Right lobe of liver (tissue), 6 donors: Measurements from ENCODE around the gene NEU1. TPM values are rescaled to one million over a fixed set of nuclear protein-coding genes. Genes with fewer than 3 reads are reported as not detected.
A peak's percentile ranks its signal among the peaks of the same experiment; 100 is the strongest.

ENCODE experiments used
- ATAC-seq, 4 donors: fragments of 200-7000 bp; cut with Tn5 transposase; one replicate each; pipeline ENCODE4 v1.9.1; 2020; ENCODE audit warnings: mild to moderate bottlenecking in 4 of 4, moderate library complexity in 4 of 4
- DNase-seq, 3 donors: peaks; one replicate each; pipeline ENCODE4 v3.0.0-alpha.2; 2020
- H3K27ac ChIP-seq, 3 donors: fragments of 200-600 bp; one replicate each; pipeline ENCODE4 v1.8.0; 2022
- H3K27me3 ChIP-seq, 2 donors: fragments of 200-600 bp; one replicate each; pipeline ENCODE4 v1.8.0; 2022
- H3K36me3 ChIP-seq, 4 donors: fragments of 200-600 bp; sonication (generic) in 1 of 4; one replicate each; pipeline versions ENCODE4 v1.5.1 to v1.8.0; 2017 to 2022; ENCODE audit warnings: control low read depth in 1 of 4
- H3K4me1 ChIP-seq, 4 donors: fragments of 200-600 bp; sonication (generic) in 1 of 4; one replicate each; pipeline versions ENCODE4 v1.5.1 to v1.8.0; 2017 to 2022; ENCODE audit warnings: control low read depth in 1 of 4
- H3K4me3 ChIP-seq, 3 donors: fragments of 200-600 bp; one replicate each; pipeline ENCODE4 v1.8.0; 2022
- H3K9me3 ChIP-seq, 4 donors: fragments of 200-600 bp; sonication (generic) in 1 of 4; one replicate each; pipeline versions ENCODE4 v1.5.1 to v1.8.0; 2017 to 2022; ENCODE audit warnings: control low read depth in 1 of 4
- CTCF ChIP-seq, 4 donors: fragments of 200-600 bp in 3 of 4; fragments of 450-650 bp in 1 of 4; IDR thresholded peaks; one replicate each; pipeline versions ENCODE4 v1.5.1 to v1.8.0; 2016 to 2022; ENCODE audit warnings: antibody characterized with exemption in 4 of 4, mild to moderate bottlenecking in 2 of 4
- POLR2A ChIP-seq: fragments of 450-650 bp; IDR thresholded peaks from one replicate; pipeline ENCODE4 v1.6.1; 2017; ENCODE audit warnings: antibody characterized with exemption, mild to moderate bottlenecking
- WGBS: methylation state at CpG from one replicate; pipeline ENCODE4 v1.1.6; 2018; ENCODE audit warnings: low coverage, low lambda C conversion rate; ENCODE audit not compliant: insufficient coverage; ENCODE audit errors: missing lambda C conversion rate; 5-methylcytosine and 5-hydroxymethylcytosine counted together
- intact Hi-C, 2 donors: fragments of 100-400 bp; cut with DNase I; formaldehyde crosslinking; loops; one replicate each; pipeline versions ENCODE4 v1.11.2 to v1.14.1; 2022
- total RNA-seq, 6 experiments: library from RNA; depleted of rRNA in 2 of 6; stranded (reverse); fragments of >200 nt in 2 of 6; fragmentation: NEBNext Ultra II Directional in 3 of 6; extraction: Animal tissue kit (Norgen Biotek cat#: 25700) in 3 of 6; gene quantifications; one replicate each; pipeline versions ENCODE4 v1.1.0 to v1.2.4, GENCODE V29; 2016 to 2023
- donor health status: DM: no; HTN: yes; CAD: no.
- donor health status: DM: no; HTN: no; CAD: no.
- donor health status: DM: no; HTN: no; CAD: no.
- donor health status: DM: no; HTN: yes; CAD: no.
- donor health status: DM: no; HTN: yes; CAD: no.

The NEU1 gene
- total RNA-seq, 6 experiments from 2014 or later: 20.3 to 44.8 (median 34.1) TPM

GRCh38 chr6:31836474-31837368, 25.9 kb downstream of the NEU1 start:
- WGBS: 23% methylated on average over 12 of the region's 12 CpGs
- Histone ChIP-seq H3K27me3 (no peaks in the 10 kb centered on the region), H3K27ac (peak overlapping the region; percentile 93 to 96 (median 94)), H3K4me3 (peak overlapping the region; percentile 81 to 89 (median 87)), H3K9me3 (no peaks in the 10 kb centered on the region), H3K36me3 (peaks cover 11 to 41% (median 24%) of the 10 kb centered on the region in 4 donors), H3K4me1 (peaks cover 0 to 33% (median 13%) of the 10 kb centered on the region in 4 donors)
- no peak for DNase-seq
- no peak for ATAC-seq
- intact Hi-C loops: loop anchor here (10.0 kb wide), 1 partner anchor 62 kb away; the partner anchor contains the start of gene VWA7 (in 2 of the 2)
- TF ChIP-seq POLR2A: no peak
- TF ChIP-seq CTCF (IDR thresholded peaks at IDR 0.05): peak in 1 of 4 donors; percentile 17

GRCh38 chr6:31836047-31836473, 26.6 kb downstream of the NEU1 start:
- no peaks in the 10 kb centered on the region for H3K9me3 ChIP-seq
- peak overlapping the region; percentile 93 to 96 (median 94) for H3K27ac ChIP-seq
- intact Hi-C loops: loop anchor here (10.0 kb wide), 1 partner anchor 61 kb away; the partner anchor contains the start of gene VWA7 (in 2 of the 2)
- no peaks in the 10 kb centered on the region for H3K27me3 ChIP-seq
- peaks cover 0 to 40% (median 13%) of the 10 kb centered on the region in 4 donors for H3K4me1 ChIP-seq
- peaks cover 11 to 40% (median 26%) of the 10 kb centered on the region in 4 donors for H3K36me3 ChIP-seq
- H3K4me3 ChIP-seq: peak overlapping the region; percentile 81 to 89 (median 87)
- ATAC-seq (no peak), DNase-seq (no peak)
- WGBS: 31% methylated on average over 12 of the region's 14 CpGs
- TF ChIP-seq POLR2A (no peak), CTCF (IDR thresholded peaks at IDR 0.05) (no peak)

- Histone ChIP-seq H3K27me3 (no peaks in the 10 kb centered on the region), H3K27ac (peak overlapping the region; percentile 93 to 96 (median 94)), H3K9me3 (no peaks in the 10 kb centered on the region), H3K4me1 (peaks cover 0 to 41% (median 13%) of the 10 kb centered on the region in 4 donors), H3K36me3 (peaks cover 5 to 26% (median 17%) of the 10 kb centered on the region in 4 donors), H3K4me3 (peak overlapping the region; percentile 81 to 89 (median 87))
- under 1% methylated on average over 54 of the region's 59 CpGs for WGBS
- peak; percentile 71 for TF ChIP-seq POLR2A
- TF ChIP-seq CTCF (IDR thresholded peaks at IDR 0.05): no peak
- peak; percentile 89 to 93 (median 92) for DNase-seq
- peak; percentile 43 to 88 (median 66) for ATAC-seq
- intact Hi-C loops: loop anchor here (10.0 kb wide), 1 partner anchor 60 kb away; the partner anchor contains the start of gene VWA7 (in 2 of the 2)
Observed at GRCh38 chr6:31834367-31835250, 28.0 kb downstream of the NEU1 start.
